CD4-positive, alpha-beta T cell treated with Interleukin-21 for 1 hour (primary cell): ENCODE data around the gene SIAH2.

ENCODE experiments used
- DNase-seq: peaks from one replicate; pipeline ENCODE4 v3.0.0-alpha.2; 2020

The SIAH2 gene

DNA sequence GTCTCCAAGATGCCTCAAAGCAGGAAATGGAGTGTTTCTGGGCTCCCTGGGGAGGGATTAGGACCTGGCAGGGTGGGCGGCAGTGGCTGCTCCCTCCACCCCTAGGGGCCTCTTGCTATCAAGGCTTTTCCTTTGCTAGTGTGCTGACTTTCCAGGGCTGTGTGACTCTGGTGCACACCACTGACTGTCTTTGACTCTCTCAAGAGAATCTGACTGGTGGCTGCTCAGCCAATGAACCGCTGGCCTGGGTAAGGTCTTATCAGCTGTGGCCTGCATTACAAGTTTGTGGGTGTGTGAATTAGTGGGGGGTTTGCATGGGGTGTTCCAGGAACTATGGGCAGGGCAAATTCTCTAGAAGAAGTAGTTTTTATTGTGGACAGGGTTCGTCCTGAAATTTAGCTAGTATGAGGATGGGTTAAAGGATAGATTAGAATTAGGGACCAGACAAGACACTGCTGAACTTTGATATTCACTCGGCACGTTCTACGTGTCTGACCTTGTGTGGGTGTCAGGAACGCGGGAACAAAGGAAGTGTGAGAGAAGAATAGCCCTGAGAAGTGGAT lies 29.5 kb downstream of the SIAH2 start:
- DNase-seq, result no peak

DNA sequence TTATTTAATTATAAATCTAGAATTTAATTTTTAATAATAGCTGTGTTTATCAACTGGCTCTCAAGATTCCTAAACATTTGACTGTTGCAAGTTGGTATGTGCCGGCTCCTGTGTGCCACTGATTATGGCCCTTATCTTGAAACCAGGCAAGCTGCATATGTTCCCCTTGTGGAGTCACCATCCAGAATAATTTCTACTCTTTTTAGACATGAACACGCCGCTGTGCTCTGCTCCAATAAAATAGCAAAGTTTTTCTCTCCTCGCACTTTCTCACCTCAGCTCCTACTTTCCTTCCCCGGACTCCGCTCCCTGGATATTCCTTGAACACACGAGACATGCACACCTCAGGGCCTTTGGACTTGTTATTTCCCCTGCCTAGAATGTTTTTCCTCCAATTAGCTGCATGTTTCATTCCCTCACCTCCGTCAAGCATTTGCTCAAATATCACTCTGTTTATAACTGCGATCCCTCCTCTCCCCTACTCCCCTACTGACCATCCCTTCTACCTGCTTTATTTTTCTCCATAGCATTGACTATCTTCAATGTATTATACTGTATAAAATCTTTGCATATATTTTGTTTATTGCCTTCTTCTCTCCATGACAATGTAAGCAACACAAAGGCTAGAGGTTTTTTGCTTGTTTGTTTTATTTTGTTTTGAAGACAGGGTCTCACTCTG lies 33.1 kb downstream of the SIAH2 start:
- no peak for DNase-seq

DNA sequence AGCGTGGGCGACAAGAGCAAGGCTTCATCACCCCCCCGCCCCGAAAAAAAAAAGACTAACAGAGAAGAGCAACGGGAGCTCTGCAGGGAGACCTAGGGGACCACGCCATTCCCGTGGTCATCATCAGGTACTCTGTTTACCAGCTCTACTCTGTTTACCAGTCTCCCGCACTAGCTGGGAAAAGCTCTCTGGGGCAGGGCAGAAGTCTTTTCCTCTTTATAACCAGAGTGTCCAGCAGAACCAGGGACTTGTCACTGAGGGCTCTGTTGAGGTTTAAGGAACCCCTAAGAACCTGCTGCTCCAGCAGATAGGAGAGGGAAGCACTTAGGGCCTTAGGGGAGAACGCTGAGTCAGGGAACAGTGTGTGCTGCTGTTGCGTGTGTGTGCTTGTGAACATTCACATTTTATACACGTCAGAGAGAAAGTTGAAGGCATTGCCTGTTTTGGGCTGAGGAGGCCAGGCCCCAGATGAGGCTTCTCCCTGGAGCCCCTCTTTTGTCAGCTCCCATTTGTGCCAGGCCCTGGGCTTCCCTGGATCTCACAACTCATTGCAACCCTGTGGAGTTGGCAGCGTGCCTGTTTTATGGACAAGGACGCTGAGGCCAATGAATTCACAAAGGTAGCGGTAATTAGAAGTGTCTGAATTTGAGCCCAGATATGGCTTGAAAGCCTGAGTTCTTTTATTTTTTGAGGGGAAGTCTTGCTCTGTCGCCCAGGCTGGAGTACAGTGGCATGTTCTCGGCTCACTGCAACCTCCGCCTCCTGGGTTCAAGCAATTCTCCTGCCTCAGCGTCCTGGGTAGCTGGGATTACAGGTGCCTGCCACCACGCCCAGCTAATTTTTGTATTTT lies 35.1 kb downstream of the SIAH2 start:
- no peak for DNase-seq

DNA sequence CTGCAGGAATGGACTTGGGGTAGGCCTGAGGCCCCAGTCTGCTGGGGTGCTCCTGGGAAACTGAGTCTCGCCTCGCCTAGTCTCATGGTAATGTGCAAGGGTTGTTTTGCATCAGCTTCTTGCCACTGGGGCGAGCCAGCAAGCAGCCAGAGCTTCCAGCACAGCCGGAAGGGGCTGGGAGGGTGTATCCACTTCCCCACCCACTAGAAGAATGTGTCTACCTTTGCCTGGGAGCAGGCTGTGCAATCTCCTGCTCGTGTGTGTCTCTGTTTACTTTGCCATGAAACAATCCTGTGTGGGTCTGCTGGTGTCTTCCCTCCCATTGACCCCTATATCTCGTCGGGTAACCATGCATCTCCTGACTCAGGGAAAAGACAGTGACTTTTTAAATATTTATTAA lies 37.4 kb downstream of the SIAH2 start:
- no peak for DNase-seq

DNA sequence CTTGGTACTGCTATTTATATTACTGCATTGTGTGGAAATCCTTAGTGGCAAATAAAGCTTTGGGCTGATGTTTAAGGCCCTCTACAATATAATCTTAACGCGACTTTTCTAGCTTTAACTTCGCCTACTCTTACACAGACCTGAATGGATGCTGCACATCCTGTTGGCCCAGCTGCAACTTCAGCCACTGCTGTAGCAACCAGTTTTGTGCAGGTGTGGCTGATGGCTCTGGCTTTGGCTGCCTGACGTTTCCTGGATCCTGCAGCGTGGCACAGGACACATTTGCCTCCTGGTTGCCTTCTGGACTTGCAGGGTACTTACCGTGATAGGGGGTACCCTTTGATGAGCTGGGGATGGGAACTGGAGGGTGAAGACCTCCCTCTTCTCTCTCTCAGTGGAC lies 39.0 kb downstream of the SIAH2 start:
- DNase-seq, result no peak

DNA sequence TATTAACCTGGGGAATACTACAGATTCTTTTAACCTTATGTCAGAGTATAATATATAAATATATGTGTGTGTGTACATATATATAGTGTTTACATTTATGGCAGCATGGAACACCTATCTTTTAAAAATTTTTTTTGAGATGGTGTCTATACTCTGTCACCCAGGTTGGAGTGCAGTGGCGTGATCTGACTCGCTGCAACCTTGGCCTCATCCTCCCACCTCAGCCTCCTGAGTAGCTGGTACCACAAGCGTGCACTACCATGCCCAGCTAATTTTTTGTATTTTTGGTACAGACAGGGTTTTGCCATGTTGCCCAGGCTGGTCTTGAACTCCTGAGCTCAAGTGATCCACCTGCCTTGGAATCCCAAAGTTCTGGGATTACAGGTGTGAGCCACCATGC lies 40.7 kb downstream of the SIAH2 start:
- no peak for DNase-seq

DNA sequence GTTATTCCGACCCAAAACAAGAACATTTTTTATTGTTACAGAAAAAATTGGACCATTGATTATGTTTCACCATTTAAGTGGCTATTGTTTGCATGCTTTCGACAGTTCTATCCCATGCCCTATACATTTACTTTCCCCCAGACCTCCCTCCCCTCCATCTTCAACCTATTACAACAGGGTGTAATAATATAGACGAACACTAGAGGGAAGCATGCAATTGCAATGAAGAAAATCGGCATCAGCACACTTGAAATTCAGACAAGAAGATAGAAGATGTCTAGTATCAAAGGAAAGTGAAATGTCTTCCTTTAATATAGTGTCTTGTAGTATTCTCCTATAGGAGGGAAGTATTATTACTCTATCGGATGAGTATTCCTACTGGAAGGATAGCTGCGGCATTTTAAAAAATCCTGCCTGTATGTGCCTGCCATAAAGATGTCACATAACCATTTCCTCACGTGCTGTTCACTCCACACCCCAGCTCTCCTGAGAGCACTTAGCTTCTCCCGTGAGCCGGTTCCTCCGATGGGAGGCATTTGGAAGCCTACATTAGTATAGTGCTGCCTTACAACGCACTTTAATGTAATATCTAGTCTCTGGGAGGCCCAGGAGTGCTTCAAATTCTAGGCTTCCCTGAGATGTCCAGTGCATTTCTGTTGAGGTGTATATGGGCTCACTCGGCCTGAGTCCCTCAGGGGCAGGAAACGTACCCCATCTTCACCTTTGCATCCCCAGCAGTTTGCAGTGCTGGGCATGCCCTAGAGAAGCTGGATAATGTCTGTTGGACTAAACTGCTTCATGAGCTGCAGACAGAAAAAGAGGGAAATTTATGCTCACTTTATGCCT lies 41.5 kb downstream of the SIAH2 start:
- DNase-seq, result peak; percentile 78

DNA sequence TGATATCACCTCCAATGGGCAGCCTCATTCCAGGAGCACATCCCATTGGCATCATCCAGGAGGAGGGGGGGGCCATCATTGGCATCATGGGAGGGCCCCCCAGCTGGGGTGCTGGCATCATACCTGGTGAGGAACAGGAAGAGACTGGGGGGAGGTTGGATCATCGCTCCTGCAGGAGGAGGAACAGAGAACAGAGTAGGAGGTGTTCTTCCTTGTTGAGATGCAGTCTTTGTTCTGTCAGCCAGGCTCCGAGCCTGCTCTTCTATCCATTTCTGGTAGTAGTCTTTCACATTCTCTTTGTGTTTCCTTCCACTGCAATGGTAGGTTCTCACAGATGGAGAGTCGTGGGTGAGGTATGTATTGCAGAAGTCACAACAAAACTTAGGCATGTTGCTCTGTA lies 42.5 kb downstream of the SIAH2 start:
- DNase-seq, result no peak

DNA sequence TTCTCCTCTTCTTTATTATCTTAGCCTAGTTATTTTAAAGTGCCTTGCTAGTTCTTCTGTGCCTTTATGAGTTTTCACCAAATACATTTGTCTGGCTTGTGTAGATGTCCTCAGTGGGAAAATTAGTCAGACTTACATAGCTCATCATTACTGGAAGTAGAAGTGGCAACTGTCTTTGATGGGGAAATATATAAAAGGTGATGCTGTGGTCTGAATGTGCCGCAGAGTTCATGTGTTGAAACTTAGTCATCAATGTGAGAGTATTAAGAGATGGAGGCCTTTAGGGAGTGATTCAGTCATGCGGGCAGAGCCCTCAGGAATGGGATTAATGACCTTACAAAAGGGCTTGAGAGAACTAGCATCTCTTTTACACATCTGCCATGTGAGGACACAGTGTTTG lies 52.9 kb downstream of the SIAH2 start:
- no peak for DNase-seq

DNA sequence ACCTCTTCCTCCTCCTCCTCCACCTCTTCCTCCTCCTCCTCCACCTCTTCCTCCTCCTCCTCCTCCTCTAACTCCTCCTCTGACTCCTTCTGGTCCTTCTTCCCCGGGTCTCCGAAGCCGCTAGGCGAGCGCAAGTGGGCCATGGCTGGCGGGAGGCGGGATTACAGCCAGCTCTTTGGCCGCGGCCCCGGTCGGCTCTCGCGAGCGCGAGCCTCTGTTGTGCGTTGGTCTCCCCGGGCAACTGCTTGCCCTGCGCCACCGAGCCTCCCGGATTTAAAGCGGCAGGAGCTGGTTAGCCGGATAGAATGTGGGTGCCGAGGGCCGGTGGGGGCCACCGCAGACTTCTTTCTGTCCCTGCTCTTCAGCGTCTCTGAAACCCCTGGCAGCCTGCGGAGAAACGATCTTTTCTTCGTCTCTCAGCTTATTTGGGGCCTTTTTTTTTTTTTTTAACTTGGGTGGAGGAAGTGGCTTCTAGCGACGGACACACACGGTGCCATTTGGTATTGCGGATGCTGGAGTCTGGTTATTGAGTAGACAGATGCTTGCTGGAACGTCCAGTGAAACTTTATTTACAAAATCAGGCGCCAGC lies 59.1 kb downstream of the SIAH2 start, which contains the start of gene ERICH6:
Gene ERICH6, minus strand, starts transcription at position 165 of the 589 bp plus-strand sequence. Its CDS starts 22 bp downstream, at position 143.
- DNase-seq, result peak; percentile 87

DNA sequence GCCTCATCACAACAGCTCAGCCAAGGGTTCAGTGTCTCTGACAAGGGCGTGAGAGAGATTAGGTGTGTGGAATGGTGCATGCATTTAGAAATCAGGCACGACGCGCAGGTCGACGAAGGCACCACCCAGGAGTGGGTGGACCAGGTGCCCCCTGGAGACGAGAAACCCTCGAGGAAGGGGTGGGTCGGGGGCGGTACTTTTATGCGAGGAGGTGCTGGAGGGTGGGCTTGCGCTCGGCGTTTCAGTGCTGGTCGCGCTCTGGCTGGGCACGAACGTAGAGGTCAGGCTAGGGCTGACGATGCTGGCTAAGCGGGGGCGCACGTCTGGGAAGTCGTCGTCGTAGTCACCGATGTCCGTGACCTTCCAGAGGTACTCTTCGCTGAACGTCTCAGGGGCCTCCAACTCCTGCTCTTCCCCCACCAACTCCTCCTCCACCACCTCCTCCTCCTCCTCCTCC lies 59.6 kb downstream of the SIAH2 start:
- DNase-seq, result peak; percentile 55

DNA sequence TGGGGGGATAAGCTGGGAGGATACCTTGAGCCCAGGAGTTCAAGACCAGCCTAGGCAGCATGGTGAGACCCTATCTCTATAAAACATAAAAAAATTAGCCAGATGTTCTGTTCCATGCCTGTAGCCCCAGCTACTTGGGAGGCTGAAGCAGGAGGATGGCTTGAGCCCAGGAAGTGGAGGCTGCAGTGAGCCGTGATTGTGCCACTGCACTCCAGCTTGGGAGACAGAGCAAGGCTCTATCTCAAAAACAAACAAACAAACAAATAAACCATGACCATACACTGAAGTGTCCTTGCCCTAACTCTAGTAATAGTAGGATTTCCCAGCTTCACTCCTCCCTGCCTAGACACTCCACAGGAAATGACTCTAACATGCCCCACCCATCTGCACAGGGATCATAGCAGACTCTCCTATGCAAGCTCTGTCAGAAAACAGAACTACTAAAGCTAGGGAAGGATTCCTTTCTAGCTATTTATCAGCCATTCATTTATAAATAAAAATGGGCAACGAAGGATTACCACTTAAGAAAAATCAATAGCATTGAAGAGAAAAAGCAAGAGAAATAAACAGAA lies 63.8 kb downstream of the SIAH2 start:
- DNase-seq, result no peak

DNA sequence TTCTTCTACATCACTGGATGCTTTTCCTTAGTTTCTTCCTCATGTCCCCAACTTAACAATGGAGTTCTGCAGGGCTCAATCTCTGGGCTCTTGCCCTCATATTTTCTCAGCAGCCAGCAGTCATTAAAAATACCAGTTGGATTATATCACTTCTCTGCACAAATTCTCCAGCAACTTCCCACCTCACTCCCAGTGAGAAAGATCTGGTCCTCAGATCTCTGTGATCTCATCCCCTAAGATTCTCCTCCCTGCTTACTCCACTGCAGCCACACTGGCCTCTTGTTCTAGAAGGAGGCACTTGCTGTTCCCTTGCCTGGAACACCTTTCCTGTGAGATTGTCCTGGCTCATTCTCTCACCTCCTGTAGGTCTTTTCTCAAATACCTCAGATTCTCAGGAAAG lies 65.3 kb downstream of the SIAH2 start:
- no peak for DNase-seq

DNA sequence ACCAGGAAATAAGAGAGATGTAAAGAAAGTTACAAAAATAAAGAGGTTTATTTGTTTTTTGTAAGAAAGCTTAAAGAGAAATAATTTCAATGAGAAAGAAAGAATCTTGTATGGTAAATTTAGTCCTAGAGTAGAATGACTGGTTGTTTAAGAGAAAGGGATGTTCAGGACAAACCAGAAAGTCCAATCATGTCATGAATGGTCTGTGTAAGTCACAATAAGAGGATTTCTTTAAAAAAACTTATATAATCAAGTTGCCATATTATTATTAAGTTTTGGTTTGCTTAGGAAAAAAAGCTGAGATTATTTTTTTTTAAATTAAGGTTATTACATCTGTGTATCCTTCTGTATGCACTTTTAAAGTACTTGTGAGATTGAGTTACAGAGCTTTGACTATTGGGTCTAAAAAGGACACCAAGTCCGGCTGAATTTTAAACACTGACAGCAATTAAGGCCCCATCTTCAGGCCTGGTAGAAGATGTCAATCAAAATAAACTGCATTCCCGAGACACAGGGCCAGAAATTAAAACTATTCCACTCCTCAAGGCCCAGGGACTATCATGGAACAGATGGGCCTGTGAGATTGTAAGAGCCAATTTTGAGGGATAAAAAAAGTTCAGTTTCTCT lies 71.4 kb downstream of the SIAH2 start:
- no peak for DNase-seq
